CD1c-positive myeloid dendritic cell (primary cell): ENCODE data around the gene EI24.

Experiments
- DNase-seq: peaks from one replicate; pipeline ENCODE4 v3.0.0-alpha.2; 2016; ENCODE audit errors: extremely low spot score

The EI24 gene

GRCh38 chr11:125579811-125580210 is 10.5 kb downstream of the EI24 start:
- no peak for DNase-seq

GRCh38 chr11:125583496-125583895 is 14.2 kb downstream of the EI24 start:
- DNase-seq, result no peak

- no peak for DNase-seq
These were observed 16.2 kb downstream of the EI24 start for GRCh38 chr11:125585487-125585886.

- DNase-seq, result no peak
These were observed 17.3 kb downstream of the EI24 start for GRCh38 chr11:125586623-125587022.

- no peak for DNase-seq
These were observed 18.2 kb downstream of the EI24 start for GRCh38 chr11:125587480-125587879.

- DNase-seq, result no peak
These were observed 19.2 kb downstream of the EI24 start for GRCh38 chr11:125588505-125588904.

- DNase-seq, result peak; percentile 89
These were observed 22.5 kb downstream of the EI24 start for GRCh38 chr11:125591649-125592304.

GRCh38 chr11:125592305-125593113 is 23.2 kb downstream of the EI24 start, which contains the start of gene STT3A:
Gene STT3A (plus strand): TSS chr11:125592852. CDS start chr11:125595916, 3,064 bp downstream.
- DNase-seq, result peak; percentile 100

- peak; percentile 13 for DNase-seq
These were observed 24.0 kb downstream of the EI24 start for GRCh38 chr11:125593114-125593820.

GRCh38 chr11:125594958-125595357 is 25.7 kb downstream of the EI24 start:
- peak; percentile 7 for DNase-seq

GRCh38 chr11:125600663-125601062 is 31.4 kb downstream of the EI24 start:
- DNase-seq, result no peak

GRCh38 chr11:125603207-125603606 is 33.9 kb downstream of the EI24 start:
- no peak for DNase-seq

GRCh38 chr11:125605417-125605816 is 36.1 kb downstream of the EI24 start:
- no peak for DNase-seq

GRCh38 chr11:125609545-125609944 is 40.3 kb downstream of the EI24 start:
- no peak for DNase-seq

- DNase-seq, result no peak
These were observed 49.1 kb downstream of the EI24 start for GRCh38 chr11:125618383-125618782.

GRCh38 chr11:125621995-125622394 is 52.7 kb downstream of the EI24 start:
- DNase-seq, result peak; percentile 5

GRCh38 chr11:125623064-125623463 is 53.8 kb downstream of the EI24 start:
- DNase-seq, result no peak

- DNase-seq, result no peak
These were observed 55.5 kb downstream of the EI24 start, which contains the start of gene CHEK1 for GRCh38 chr11:125624756-125625213. Gene CHEK1 (plus strand): TSS chr11:125625163. CDS start chr11:125626769, 1,606 bp downstream.

GRCh38 chr11:125625225-125625629 is 56.0 kb downstream of the EI24 start:
- no peak for DNase-seq

- peak; percentile 90 for DNase-seq
These were observed 56.5 kb downstream of the EI24 start for GRCh38 chr11:125625630-125626287.

- no peak for DNase-seq
These were observed 57.1 kb downstream of the EI24 start for GRCh38 chr11:125626288-125626950.
